B cell (primary cell): ENCODE measurements around the gene GPC5. TPM values are rescaled to one million over a fixed set of nuclear protein-coding genes. Genes with fewer than 3 reads are reported as not detected.

Experiments used
- ATAC-seq: fragments of 200-7000 bp; cut with Tn5 transposase; one replicate; pipeline ENCODE4 v1.10.0; 2021; ENCODE audit warnings: low read depth, mild to moderate bottlenecking, moderate number of reproducible peaks, moderate library complexity
- CTCF ChIA-PET: fragments of 350-600 bp; sonication (Branson Sonifier 250); formaldehyde crosslinking; loops from one replicate; lab custom pipeline; 2021; ENCODE audit warnings: antibody characterized with exemption, inconsistent platforms; lab: Charles Lee
- POLR2A ChIA-PET: fragments of 350-600 bp; sonication (Branson Sonifier 250); formaldehyde crosslinking; loops from one replicate; lab custom pipeline; 2021; ENCODE audit warnings: antibody characterized with exemption; lab: Charles Lee
- DNase-seq: peaks from one replicate; pipeline ENCODE4 v3.0.0; 2013
- H2AFZ ChIP-seq: 2 replicates; pipeline ENCODE4 v1.6.1; 2012; ENCODE audit warnings: mild to moderate bottlenecking, low read depth, low read length; ENCODE audit not compliant: insufficient read depth, poor library complexity, severe bottlenecking
- H3K27ac ChIP-seq, 2 donors: 1 replicate in 1 of 2; 2 replicates in 1 of 2; pipeline ENCODE4 v1.5.1; 2012 to 2013; ENCODE audit warnings: low read length in 2 of 2, mild to moderate bottlenecking in 2 of 2, moderate library complexity in 1 of 2
- H3K27me3 ChIP-seq, 4 experiments: fragments of 200-600 bp in 1 of 4; sonication (generic) in 1 of 4; replicated peaks in 1 of 4; 1 replicate in 2 of 4; 2 replicates in 2 of 4; pipeline versions ENCODE4 v1.6.1 to v1.7.0; 2013 to 2016; ENCODE audit warnings: low read length in 3 of 4, mild to moderate bottlenecking in 2 of 4, mixed read lengths in 1 of 4, moderate library complexity in 1 of 4; ENCODE audit not compliant: insufficient read depth in 4 of 4, control insufficient read depth in 3 of 4; ENCODE audit errors: control extremely low read depth in 1 of 4
- H3K36me3 ChIP-seq, 2 experiments: replicated peaks in 1 of 2; 1 replicate in 1 of 2; 2 replicates in 1 of 2; pipeline versions ENCODE4 v1.6.1 to v1.7.1; 2013; ENCODE audit warnings: low read length in 1 of 2; ENCODE audit not compliant: insufficient read depth in 2 of 2, control insufficient read depth in 1 of 2; ENCODE audit errors: control extremely low read depth in 1 of 2, extremely low read depth in 1 of 2
- H3K4me1 ChIP-seq, 2 donors: fragments of 200-600 bp in 1 of 2; sonication (generic) in 1 of 2; 1 replicate in 1 of 2; 2 replicates in 1 of 2; pipeline versions ENCODE4 v1.5.1 to v1.6.1; 2013 to 2017; ENCODE audit warnings: low read length in 2 of 2; ENCODE audit not compliant: control insufficient read depth in 2 of 2, insufficient read depth in 2 of 2
- H3K4me2 ChIP-seq: replicated peaks from 2 replicates; pipeline ENCODE3; 2012; ENCODE audit warnings: mild to moderate bottlenecking, low read depth, low read length; ENCODE audit not compliant: poor library complexity, severe bottlenecking
- H3K4me3 ChIP-seq, 5 experiments: fragments of 200-600 bp in 1 of 5; sonication (generic) in 1 of 5; 1 replicate in 3 of 5; 2 replicates in 2 of 5; pipeline versions ENCODE4 v1.5.1 to v1.7.0; 2011 to 2016; ENCODE audit warnings: low read length in 4 of 5, mild to moderate bottlenecking in 4 of 5, low read depth in 2 of 5, control low read depth in 1 of 5, moderate library complexity in 1 of 5; ENCODE audit not compliant: insufficient read depth in 1 of 5; ENCODE audit errors: control extremely low read depth in 1 of 5, extremely low read depth in 1 of 5
- H3K79me2 ChIP-seq: fragments of 200-600 bp; sonication (generic); one replicate; pipeline ENCODE4 v1.6.0; 2016; ENCODE audit warnings: low read length; ENCODE audit not compliant: control insufficient read depth, insufficient read depth
- H3K9ac ChIP-seq: fragments of 200-600 bp; sonication (generic); 2 replicates; pipeline ENCODE4 v1.6.1; 2017; ENCODE audit warnings: mild to moderate bottlenecking, low read length, moderate library complexity
- H3K9me3 ChIP-seq, 3 donors: one replicate each; pipeline versions ENCODE4 v1.6.1 to v1.7.1; 2013; ENCODE audit warnings: low read length in 2 of 3; ENCODE audit not compliant: control insufficient read depth in 2 of 3, insufficient read depth in 1 of 3; ENCODE audit errors: control extremely low read depth in 1 of 3
- H4K20me1 ChIP-seq: 2 replicates; pipeline ENCODE4 v1.6.0; 2012; ENCODE audit warnings: mild to moderate bottlenecking, low read length; ENCODE audit not compliant: insufficient read depth, control insufficient read depth, poor library complexity, severe bottlenecking
- H3K27ac Mint-ChIP-seq: one replicate; pipeline ENCODE4 v1.8.0; 2021; ENCODE audit warnings: mixed read lengths
- H3K27me3 Mint-ChIP-seq: one replicate; pipeline ENCODE4 v1.8.0; 2021; ENCODE audit warnings: mixed read lengths
- H3K4me1 Mint-ChIP-seq: one replicate; pipeline ENCODE4 v1.8.0; 2021; ENCODE audit warnings: mixed read lengths
- H3K4me3 Mint-ChIP-seq: one replicate; pipeline ENCODE4 v1.8.0; 2021; ENCODE audit warnings: mixed read lengths
- H3K9me3 Mint-ChIP-seq: one replicate; pipeline ENCODE4 v1.8.0; 2022; ENCODE audit warnings: mixed read lengths; ENCODE audit not compliant: insufficient read depth
- CTCF ChIP-seq: fragments of 200-600 bp; IDR thresholded peaks from one replicate; pipeline ENCODE4 v1.8.0; 2022; ENCODE audit warnings: antibody characterized with exemption, mild to moderate bottlenecking
- EZH2 ChIP-seq: IDR thresholded peaks from 2 replicates; pipeline ENCODE4 v1.6.1; 2012; ENCODE audit warnings: borderline replicate concordance, low read depth, mild to moderate bottlenecking, moderate library complexity, low read length; ENCODE audit not compliant: insufficient read depth, poor library complexity, severe bottlenecking
- WGBS: methylation state at CpG from one replicate; pipeline ENCODE4 v1.1.5; 2013; ENCODE audit warnings: missing lambda C conversion rate; ENCODE audit not compliant: insufficient coverage; 5-methylcytosine and 5-hydroxymethylcytosine counted together
- intact Hi-C: fragments of 100-400 bp; cut with micrococcal nuclease; formaldehyde crosslinking; loops from one replicate; pipeline ENCODE4 v1.10.0; 2022
- polyA plus RNA-seq: library from polyadenylated mRNA; depleted of rRNA; stranded (reverse); fragments of >200 nt; gene quantifications from 2 replicates; pipeline ENCODE4 v1.2.3, GENCODE V29; 2012
- total RNA-seq, 2 donors: library from RNA; stranded (reverse); fragments of 120-200 nt in 1 of 2; gene quantifications; 1 replicate in 1 of 2; 2 replicates in 1 of 2; pipeline versions ENCODE4 v1.2.3 to v1.2.4, GENCODE V29; 2013 to 2022

GPC5 gene
- total and polyA plus RNA-seq, 2 donors (not counting 1 experiment from before 2014, with no cell fraction given): 0.15 to 0.30 TPM

DNA sequence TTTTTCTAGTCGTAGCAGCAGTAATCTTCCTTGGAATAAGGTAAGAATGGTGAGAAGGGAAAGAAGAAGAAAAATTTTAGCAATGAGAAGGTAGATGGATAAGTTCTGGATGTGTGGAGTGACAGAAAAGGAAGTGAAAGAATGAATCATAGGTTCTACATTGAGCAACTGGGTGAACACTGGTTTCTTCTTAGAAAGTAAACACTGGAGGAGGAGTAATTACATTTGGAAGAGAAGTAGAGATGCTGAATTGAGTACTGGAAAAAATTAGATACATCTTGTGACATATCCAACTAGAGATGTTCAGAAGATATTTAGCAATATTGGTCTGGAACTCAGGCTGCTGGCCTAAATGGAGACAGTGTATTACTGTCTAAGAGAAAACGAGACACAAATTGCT, 148.5 kb downstream of the GPC5 start:
- TF ChIP-seq EZH2: no peak
- no peak for TF ChIP-seq CTCF
- H3K9me3 ChIP-seq: peaks cover 0 to 7% (median 0%) of the 10 kb centered on the region in 3 donors
- 86% methylated on average over 1 of the region's 2 CpGs for WGBS
- no peak overlapping the region for H3K9ac ChIP-seq
- Mint-ChIP-seq H3K4me1 (no peaks in the 10 kb centered on the region), H3K27me3 (no peaks in the 10 kb centered on the region), H3K4me3 (no peak overlapping the region), H3K9me3 (peaks cover 2% of the 10 kb centered on the region), H3K27ac (no peak overlapping the region)
- DNase-seq (no peak), ATAC-seq (no peak)
- no peaks in the 10 kb centered on the region for H3K79me2 ChIP-seq
- CTCF ChIA-PET: no interaction called here
- H3K4me2 ChIP-seq: no peak overlapping the region
- no peaks in the 10 kb centered on the region for H3K27me3 ChIP-seq
- H3K4me3 ChIP-seq: no peak overlapping the region
- H4K20me1 ChIP-seq: no peaks in the 10 kb centered on the region
- POLR2A ChIA-PET: no interaction called here
- H3K27ac ChIP-seq: no peak overlapping the region
- H3K4me1 ChIP-seq: no peaks in the 10 kb centered on the region
- intact Hi-C loops: no loop called here
- no peak overlapping the region for H2AFZ ChIP-seq
- no peaks in the 10 kb centered on the region for H3K36me3 ChIP-seq

- TF ChIP-seq CTCF: no peak
- TF ChIP-seq EZH2: no peak
- no peak overlapping the region for H3K4me3 ChIP-seq
- CTCF ChIA-PET: no interaction called here
- Mint-ChIP-seq H3K4me3 (no peak overlapping the region), H3K9me3 (peaks cover 10% of the 10 kb centered on the region), H3K27ac (no peak overlapping the region), H3K27me3 (no peaks in the 10 kb centered on the region), H3K4me1 (no peaks in the 10 kb centered on the region)
- no peak for ATAC-seq
- no peak overlapping the region for H3K27ac ChIP-seq
- intact Hi-C loops: no loop called here
- H3K4me2 ChIP-seq: no peak overlapping the region
- H3K79me2 ChIP-seq: no peaks in the 10 kb centered on the region
- POLR2A ChIA-PET: no interaction called here
- no peaks in the 10 kb centered on the region for H4K20me1 ChIP-seq
- H3K4me1 ChIP-seq: no peaks in the 10 kb centered on the region
- WGBS: no CpG with 5 or more reads among the region's 2 CpGs
- H3K9me3 ChIP-seq: peaks cover 0 to 4% (median 0%) of the 10 kb centered on the region in 3 donors
- no peaks in the 10 kb centered on the region for H3K36me3 ChIP-seq
- DNase-seq: no peak
- no peaks in the 10 kb centered on the region for H3K27me3 ChIP-seq
- no peak overlapping the region for H3K9ac ChIP-seq
- no peak overlapping the region for H2AFZ ChIP-seq
Observed at GRCh38 chr13:91553584-91553983, 155.2 kb downstream of the GPC5 start.
